ENCODE data around the gene TCAF1.
"Not testable (repeated sequence)": the region's sequence is repeated elsewhere in the genome, so short reads cannot be mapped to it uniquely, and the experiment has no call there.

Gene TCAF1

DNA sequence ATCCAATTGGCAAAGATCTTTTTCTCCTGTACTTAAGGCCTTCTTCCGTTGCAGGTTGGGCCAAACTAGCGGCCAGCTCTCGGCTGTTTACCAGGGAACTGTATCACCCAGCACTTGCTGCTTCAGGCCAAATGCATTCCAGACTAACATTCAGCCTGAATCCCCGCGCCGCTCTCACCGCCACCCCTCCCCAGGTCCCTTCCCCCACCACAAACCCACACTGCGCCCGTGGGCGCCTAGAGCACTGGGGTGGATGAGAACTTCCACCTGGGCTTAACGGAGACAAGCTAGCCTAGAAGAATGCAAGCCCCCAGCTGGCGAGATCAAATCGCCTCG lies 676 bp downstream of the TCAF1 start:
- no peak for DNase-seq

DNA sequence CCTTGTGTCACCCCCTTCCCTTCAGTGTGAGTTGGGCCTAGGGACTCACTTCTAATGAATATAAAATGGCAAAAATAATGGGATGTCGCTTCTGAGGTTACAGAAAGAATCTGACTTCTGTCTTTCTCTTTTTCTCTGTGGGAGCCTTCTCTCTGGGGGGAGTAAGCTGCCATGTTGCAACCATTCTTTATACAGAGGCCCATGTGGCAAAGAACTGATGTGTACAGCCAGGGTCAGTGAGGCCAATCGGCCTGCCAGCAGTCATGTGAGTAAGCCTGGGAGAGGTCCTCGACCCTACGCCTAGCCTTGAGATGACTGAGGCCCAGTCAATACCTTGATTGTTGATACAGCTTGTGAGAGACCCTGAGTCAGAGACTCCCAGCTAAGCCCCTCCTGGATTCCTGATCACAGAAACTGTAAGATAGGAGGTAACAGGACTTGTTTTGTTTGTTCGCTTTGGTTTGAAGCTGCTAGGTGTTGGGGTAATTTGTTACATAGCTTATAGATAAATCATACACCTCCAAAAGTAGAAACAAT lies 1.7 kb downstream of the TCAF1 start:
- DNase-seq, result no peak

DNA sequence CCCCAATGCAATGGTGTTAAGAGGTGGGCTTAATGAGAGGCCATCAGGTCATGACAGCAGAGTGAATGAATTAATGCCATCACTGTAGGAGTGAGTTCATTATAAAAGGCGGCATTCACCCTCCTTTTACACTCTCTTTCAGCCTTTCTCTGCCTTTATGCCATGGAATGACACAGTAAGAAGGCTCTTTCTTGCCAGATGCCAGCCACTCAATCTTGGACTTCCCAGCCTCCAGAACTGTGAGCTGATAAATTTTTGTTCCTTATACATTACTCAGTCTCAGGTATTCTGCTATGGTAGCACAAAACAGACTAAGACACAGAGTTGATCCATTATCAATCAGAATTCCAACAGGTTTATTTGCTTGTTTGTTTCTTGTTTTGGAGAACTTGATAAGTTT lies 3.2 kb downstream of the TCAF1 start:
- DNase-seq, result no peak

DNA sequence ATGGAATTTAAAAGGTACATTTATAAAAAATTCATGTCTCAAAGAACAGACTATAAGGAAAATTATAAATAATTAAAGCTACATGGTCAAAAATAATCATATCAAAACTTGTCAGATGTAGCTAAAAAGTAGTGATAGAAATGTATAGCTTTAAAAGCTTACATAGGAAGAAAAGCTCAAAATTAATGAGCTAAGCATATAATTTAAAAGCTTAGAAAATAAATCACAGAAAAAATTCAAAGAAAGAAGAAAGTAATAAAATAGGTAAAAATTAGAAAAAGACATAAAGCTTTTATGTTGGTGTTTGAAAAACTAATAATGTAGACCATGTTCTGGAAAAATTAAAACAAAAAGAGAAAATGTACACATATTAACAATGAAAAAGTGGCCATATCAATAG lies 5.3 kb downstream of the TCAF1 start:
- DNase-seq, result no peak

DNA sequence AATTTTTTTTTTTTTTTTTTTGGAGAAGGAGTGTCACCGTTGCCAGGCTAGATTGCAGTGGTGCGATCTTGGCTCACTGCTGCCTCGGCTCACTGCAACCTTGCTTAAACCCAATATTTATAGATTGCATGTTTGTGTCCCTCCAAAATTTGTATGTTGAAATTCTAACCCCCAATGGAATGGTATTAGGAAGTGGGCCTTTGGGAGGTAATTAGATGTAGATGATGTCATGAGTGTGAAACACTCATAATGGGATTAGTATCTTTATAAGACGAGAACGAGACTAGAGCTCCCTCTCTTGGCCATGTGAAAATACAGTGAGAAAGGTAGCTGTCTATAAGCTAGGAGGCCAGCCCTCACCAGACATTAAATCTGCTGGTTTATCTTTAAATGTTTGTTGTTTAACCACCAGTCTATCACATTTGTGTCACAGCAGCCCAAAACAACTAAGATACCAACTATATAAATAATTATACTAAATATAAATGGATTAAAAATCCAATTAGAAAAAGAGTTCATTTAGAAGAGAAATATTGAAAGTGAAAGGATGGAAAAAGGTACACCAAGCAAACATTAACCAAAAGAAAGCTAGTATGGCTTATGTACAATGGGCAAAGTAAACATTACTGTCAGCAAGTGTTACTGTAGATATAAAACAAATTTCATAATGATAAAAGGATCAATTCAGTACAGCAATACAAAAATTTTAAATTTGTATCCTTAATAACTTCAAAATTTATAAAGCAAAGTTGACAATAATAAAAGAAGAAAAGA lies 9.3 kb downstream of the TCAF1 start:
- no peak for DNase-seq

DNA sequence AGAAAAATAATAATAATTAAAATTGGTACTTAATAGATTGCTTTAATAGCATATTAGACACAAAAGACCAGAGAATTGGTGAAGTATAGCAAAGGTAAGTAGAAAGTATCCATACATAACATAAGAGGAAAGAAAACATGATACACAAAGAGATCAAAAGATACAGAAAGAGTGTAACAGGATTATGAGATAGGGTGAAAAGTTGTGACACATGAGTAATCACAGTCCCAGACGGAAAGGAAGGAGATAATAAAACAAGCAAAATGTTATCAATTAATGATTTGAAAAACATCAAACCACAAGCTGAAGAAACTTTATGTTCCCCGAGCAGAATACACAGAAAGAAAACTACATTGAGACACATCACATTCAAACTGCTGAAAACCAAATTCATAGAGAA lies 10.5 kb downstream of the TCAF1 start:
- no peak for DNase-seq

DNA sequence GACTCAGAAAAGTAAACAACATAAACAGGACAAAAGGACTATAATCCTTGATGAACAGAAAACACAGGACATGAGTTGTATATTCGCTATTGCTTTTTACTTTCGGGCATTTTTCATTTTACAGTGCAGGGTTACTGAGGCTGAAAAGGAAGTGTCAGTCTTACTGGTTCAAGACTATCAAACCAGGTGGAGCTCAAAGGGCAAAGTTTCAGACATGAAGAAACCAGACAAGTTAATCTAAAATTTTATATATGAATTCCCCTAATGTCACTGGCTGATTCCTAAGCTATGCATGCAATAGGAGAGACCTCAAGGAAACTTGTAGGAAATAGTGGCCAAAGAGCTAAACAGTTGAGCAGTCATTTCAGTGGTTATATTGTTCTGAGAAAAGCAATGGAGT lies 11.4 kb downstream of the TCAF1 start:
- DNase-seq, result no peak

GRCh38 chr7:143889068-143889467 lies 12.9 kb downstream of the TCAF1 start:
- no peak for DNase-seq

DNA sequence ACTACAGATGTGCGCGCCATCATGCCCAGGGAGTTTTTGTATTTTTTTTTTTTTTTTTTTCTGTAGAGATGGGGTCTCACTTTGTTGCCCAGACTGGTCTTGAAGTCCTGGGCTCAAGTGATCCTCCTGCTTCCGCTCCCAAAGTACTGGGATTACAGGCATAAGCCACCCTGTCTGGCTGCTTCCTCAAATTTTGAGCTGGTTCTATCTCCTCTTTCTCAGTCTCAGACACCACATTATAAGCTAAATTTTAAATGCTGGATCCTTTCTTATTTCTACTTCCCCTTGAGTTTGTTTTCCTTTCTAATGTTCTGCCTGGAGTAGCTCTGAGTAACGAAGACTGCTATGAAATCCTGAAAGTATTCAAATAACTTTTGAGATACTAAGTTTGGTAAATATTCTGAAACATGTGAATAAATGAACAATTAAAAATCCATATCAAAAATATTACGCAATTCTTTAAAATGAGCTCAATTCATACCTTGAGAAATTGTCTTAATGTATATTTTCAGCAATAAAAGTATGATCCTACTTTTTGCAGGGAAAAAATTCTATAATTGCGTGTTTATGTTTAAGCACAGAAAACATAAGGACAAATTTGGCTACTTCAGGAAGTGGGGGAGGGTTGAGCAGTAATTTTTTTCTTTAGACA lies 15.0 kb downstream of the TCAF1 start:
- DNase-seq, result no peak

DNA sequence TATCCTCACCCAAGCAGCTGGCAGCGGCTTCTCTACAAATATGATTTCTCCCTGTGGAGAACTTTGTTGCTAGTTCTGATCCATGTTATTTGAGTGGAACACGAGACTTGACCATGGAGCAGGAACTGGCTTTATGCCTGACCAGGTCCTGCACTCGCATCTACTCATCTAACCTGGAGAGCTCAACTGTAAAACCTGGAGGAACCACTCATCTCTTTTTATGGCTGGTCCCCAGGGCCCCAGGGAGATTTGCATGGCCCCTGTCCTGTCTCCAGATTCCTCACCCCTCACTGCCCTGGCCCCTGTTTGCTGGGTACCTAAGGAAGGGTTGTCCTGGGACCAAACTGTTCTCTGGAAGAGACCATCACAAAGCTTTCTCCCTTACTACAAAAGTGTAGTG lies 16.0 kb downstream of the TCAF1 start:
- DNase-seq, result no peak

GRCh38 chr7:143884969-143885559 lies 16.9 kb downstream of the TCAF1 start:
- no peak for DNase-seq

- no peak for DNase-seq
Observed at GRCh38 chr7:143884241-143884968, 17.6 kb downstream of the TCAF1 start.

DNA sequence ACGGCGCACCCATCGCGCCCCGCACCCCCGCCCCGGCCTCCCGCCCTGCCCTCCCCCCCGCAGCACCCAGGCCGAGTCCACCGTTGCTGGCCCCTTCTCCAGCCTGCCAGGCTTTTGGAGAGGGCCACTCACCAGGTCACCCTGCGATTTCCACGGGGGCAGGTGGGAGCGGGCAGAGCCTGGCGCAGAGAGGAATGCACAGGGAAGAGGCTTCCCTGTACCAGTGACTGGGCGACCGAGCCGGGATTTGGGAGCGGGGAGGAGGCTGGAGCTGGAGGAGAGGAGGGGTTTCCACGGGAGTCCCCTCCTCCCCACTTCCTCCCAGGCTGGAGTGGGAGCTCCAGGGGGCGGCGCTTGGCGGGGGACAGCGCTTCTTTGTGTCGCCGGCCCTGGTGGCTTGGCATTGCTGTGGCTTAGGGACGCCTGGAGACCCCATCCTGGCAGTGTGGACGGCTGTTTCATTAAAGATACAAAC lies 19.3 kb downstream of the TCAF1 start:
- no peak for DNase-seq

- no peak for DNase-seq
Observed at GRCh38 chr7:143882020-143882603, 19.9 kb downstream of the TCAF1 start.

DNA sequence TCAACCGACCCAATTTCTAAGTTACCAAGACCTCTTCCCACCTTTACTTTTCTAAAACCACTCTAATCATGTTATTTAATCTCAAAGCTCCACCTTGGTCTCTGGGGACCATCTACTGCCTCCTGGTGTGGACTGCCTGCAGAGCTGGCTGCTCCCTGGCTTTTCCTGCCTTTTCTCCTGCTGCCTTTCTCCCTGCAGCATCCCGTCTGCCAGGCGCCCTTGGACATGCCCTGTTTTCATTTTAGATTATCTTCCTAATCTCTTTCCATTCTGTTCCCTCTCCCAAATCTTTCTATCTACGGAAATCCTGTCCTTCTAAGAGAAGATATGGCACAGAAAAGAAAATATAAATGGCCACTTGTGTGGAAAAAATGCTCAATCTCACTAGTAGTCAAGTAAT lies 23.1 kb downstream of the TCAF1 start:
- DNase-seq, result no peak

- DNase-seq, result no peak
Observed at GRCh38 chr7:143877098-143877497, 24.9 kb downstream of the TCAF1 start.

DNA sequence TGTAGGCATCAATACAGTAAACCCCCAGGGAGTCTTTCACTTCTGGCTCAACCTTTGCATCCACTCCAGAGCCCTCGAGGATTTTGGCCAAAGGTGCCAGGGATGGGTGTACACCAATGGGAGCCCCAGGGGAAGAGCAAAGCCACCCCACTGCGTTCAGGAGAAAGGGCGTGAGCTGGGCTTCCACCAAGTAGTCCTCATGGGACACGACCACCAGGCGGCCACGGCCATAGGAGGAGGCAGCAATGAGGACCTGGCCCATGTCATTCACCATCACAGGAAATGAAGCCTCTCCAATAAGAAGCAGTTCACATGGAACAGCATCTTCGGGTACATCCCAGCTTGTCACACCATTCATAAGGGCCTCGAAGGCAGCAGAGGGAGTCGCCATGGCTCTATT lies 25.8 kb downstream of the TCAF1 start:
- no peak for DNase-seq

- DNase-seq, result not testable (repeated sequence)
Observed at GRCh38 chr7:143873242-143873641, 28.7 kb downstream of the TCAF1 start.

- not testable (repeated sequence) for DNase-seq
Observed at GRCh38 chr7:143871534-143871933, 30.4 kb downstream of the TCAF1 start.

DNA sequence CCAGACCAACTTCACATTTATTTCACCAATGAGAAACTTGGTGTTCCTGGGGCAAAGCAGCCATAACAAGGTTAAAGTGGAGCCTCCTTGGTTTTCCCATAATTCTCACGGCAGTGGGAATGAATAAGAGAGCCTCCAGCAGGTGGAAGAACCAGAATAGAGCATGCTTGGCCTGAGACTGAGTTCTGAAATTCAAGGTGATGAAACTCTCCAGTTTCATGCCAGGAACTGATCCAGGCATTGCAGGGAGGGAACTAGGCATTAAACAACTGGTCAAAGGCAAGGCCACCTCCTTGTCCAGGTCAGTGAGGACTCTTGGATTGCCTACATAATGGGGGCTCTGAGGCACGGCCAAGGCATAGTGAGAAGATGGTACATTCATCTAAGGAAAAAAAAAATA lies 44.0 kb downstream of the TCAF1 start:
- DNase-seq, result not testable (repeated sequence)

GRCh38 chr7:143855443-143855842 lies 46.5 kb downstream of the TCAF1 start:
- DNase-seq, result not testable (repeated sequence)

- DNase-seq, result no peak
Observed at GRCh38 chr7:143850682-143851081, 51.3 kb downstream of the TCAF1 start.
